ENCODE measurements around the gene CNOT6.

CNOT6 gene

DNA sequence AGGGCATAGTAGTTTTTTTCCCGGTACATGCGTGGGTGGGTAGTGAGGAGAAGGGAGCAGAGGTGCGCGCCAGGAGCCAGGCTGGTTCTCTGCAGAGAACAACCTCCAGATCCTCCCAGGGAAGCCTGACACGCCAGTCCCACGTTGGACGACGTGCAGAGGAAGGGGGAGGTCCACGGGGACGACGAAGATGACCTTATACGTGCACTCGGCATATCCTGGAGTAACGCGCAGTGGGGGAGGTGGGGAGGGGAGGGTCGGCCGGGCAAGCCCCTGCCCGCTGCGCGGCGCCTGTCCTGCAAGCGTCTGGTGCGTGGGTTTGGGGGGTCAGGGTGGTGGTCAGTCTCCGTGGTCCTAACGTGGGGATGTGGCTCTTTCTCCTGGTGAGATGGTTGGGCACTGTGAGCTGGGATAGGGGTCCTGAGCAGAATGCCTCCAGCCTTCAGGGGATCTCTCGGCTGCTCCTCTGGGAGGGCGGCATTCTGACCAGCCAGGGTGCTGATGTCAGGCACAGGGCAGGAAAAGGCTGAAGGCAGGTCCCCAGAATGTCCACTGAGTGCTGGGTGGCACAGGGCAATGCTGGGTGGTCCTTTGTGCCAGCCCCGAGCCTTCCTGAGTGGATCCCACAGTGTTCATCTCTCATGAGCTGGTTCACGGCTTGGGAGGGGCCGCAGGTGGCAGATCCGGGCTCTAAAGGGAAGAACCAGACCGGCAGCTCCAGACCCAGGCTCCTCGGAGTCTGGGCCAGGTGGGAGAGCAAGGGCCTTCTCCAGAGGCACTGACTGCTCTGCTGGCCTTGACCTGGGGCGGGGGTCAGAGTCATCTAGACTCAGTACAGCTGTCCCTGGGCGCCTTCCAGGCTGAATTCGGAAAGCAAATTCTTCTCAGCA lies 107.7 kb downstream of the CNOT6 start:
- TF ChIP-seq ZFX (IDR thresholded peaks at IDR 0.05; ENCODE audit: borderline replicate concordance), result no peak
- TF ChIP-seq, protein P1, sequence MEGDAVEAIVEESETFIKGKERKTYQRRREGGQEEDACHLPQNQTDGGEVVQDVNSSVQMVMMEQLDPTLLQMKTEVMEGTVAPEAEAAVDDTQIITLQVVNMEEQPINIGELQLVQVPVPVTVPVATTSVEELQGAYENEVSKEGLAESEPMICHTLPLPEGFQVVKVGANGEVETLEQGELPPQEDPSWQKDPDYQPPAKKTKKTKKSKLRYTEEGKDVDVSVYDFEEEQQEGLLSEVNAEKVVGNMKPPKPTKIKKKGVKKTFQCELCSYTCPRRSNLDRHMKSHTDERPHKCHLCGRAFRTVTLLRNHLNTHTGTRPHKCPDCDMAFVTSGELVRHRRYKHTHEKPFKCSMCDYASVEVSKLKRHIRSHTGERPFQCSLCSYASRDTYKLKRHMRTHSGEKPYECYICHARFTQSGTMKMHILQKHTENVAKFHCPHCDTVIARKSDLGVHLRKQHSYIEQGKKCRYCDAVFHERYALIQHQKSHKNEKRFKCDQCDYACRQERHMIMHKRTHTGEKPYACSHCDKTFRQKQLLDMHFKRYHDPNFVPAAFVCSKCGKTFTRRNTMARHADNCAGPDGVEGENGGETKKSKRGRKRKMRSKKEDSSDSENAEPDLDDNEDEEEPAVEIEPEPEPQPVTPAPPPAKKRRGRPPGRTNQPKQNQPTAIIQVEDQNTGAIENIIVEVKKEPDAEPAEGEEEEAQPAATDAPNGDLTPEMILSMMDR (IDR thresholded peaks at IDR 0.05), result no peak
- no peak overlapping the region for H3K27ac ChIP-seq

DNA sequence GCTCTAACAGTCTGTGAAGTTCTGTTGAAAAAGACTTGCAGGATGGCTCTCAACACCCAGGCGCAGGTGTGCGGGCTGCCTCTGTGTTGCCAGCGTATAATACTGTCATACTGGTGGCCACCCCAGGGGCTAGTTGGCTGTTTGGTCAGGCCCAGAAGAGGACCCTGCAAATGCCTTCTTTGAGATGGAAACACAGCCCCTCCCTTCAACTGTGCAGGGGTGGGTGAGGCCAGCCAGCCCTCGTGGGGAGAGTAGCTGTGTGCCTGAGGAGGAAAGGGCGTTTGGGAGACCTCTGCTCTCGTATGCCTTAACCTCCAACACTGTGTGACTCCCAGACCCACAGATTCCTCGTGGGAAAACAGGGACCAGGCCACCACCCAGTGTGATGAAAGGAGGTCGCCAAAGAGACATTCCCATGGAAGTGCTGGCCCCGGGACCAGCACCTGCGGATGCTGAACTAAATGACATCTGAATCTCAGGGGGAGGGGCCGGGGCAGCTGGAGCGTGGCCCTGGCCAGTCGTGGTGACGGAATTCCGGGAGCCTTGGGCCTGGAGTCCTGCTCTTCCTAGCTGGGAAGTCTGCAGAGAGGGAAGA lies 108.4 kb downstream of the CNOT6 start:
- no peak overlapping the region for H3K27ac ChIP-seq
- TF ChIP-seq, protein P1 (IDR thresholded peaks at IDR 0.05), result no peak
- TF ChIP-seq ZFX (IDR thresholded peaks at IDR 0.05; ENCODE audit: borderline replicate concordance), result no peak

DNA sequence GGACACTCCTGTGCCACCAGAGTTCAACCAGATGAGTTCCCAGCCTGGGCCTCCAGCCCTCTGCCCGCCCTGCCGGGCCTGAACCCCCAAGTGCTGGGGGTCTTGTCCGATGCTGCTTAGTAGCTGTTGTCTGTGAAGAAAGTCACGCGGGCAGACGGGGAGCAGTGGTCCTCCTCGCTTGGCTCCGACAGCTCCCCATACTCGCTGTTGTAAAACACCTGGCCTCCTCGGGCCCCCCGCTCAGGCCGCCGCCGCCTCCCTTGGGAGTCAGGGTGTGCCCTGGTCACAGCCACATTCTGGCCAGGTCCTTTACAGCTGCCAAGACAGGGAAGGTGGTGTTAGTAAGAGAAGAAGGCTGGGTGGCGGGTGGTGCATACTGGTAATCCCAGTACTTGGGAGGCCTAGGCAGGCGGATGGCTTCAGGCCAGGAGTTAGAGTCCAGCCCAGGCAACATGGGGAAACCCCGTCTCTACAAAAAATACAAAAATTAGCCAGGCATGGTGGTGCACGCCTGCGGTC lies 109.0 kb downstream of the CNOT6 start:
- H3K27ac ChIP-seq, result no peak overlapping the region
- TF ChIP-seq, protein P1 (IDR thresholded peaks at IDR 0.05), result no peak
- TF ChIP-seq ZFX (IDR thresholded peaks at IDR 0.05; ENCODE audit: borderline replicate concordance), result no peak

DNA sequence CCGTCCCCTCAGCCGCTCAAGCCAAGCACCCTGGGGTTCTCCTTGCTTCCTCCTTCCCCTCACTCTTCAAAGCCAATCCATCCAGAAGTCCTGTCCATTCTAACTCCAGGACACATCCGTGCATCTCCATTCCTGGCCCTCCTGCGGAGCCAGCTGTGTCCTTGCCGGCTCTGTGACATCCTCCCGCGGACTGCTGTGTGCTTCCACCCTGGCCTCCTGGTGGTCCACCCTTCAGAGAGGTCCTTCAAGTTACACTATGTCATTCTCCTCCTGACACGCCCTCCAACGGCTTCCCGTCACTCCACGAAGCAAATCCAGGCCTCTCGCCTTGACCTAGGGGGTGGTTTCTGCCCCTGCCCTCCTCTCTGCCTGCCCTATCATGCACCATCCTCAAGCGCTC lies 110.1 kb downstream of the CNOT6 start:
- no peak for TF ChIP-seq ZFX (IDR thresholded peaks at IDR 0.05; ENCODE audit: borderline replicate concordance)
- TF ChIP-seq, protein P1 (IDR thresholded peaks at IDR 0.05), result no peak

DNA sequence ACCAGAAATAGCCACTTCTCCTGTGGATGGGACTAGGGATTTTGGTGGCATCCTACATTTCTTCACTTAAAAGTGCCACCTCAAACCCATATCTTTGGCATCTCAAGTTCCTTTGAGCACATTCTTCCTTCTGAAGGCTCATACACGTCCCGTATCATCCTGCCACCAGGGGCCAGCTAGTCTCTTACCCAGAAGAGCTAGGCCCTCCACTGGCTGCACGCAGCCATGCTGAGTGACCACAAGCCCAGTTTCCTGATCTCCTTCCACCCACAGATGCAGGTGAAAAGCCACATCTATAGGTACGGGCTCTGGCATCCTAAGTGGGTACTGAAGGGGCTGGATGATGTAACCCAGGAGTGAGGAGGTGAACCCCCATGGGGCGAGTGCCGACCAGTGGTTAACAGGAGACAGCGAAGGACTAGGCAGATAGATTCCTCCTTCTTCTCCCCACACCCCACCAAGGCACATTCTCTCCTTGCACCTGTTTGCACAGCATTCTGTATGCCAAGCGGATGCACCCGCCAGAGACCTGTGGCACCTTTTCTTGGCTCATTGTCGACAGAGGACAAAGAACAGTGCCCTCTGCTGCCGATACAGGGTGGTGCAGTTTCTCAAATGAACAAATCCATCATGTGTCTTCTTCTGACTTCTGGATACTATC lies 111.5 kb downstream of the CNOT6 start:
- no peak overlapping the region for H3K27ac ChIP-seq

More for the DNA sequence above, 110.1 kb downstream of the CNOT6 start:
- H3K27ac ChIP-seq, result no peak overlapping the region

DNA sequence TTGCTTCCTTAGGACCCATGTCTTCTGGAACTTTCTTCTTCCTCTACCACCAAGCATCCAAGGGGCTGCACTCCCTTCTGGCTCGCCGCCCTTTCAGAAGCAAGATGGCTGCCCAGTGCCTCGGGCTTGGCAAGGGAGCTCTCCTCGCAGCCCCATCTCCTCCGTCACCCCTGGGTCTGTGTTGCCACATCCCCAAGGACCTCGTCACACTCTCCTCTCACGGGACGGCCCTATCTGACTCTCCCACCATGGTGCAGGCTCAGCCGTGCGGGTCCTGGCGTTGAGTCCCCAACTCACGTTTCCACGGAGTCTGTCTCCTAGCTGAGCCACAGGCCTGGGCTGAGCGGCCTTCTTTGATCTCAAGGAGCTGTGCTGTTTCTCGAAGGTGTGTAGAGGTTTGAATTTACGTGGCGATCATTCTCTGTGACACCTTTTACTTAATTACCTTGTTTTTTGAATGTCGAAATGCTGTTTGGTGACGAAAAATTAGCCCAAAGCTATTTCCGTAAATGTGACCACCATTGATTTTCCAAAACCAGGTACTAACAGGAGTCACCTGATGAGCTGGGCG lies 112.1 kb downstream of the CNOT6 start:
- TF ChIP-seq ZFX (IDR thresholded peaks at IDR 0.05; ENCODE audit: borderline replicate concordance), result no peak
- TF ChIP-seq, protein P1 (IDR thresholded peaks at IDR 0.05), result peak; percentile 52
- no peak overlapping the region for H3K27ac ChIP-seq

More for the DNA sequence above, 111.5 kb downstream of the CNOT6 start:
- TF ChIP-seq, protein P1 (IDR thresholded peaks at IDR 0.05), result peak; percentile 88
- no peak for TF ChIP-seq ZFX (IDR thresholded peaks at IDR 0.05; ENCODE audit: borderline replicate concordance)
